ENCODE measurements around the gene TADA3.
A peak's percentile ranks its signal among the peaks of the same experiment; 100 is the strongest.

Gene TADA3

GRCh38 chr3:9749296-9749644 is 43.0 kb downstream of the TADA3 start:
- H3K36me3 Mint-ChIP-seq (ENCODE audit: low read depth), result peaks cover 90% of the 10 kb centered on the region

GRCh38 chr3:9748031-9748430 is 44.2 kb downstream of the TADA3 start:
- Mint-ChIP-seq H3K9me3 (no peaks in the 10 kb centered on the region), H3K27me3 (no peaks in the 10 kb centered on the region), H3K4me1 (ENCODE audit: low read depth) (peaks cover 33% of the 10 kb centered on the region), H3K36me3 (ENCODE audit: low read depth) (peaks cover 92% of the 10 kb centered on the region), H3K27ac (no peak overlapping the region), H3K4me3 (no peak overlapping the region)
- intact Hi-C loops (cut with micrococcal nuclease), result loop anchor here (2.0 kb wide), 1 partner anchor 13 kb away; no protein-coding TSS in a partner anchor

More at GRCh38 chr3:9749296-9749644, 43.0 kb downstream of the TADA3 start:
- no peaks in the 10 kb centered on the region for H3K9me3 Mint-ChIP-seq
- H3K27me3 Mint-ChIP-seq, result no peaks in the 10 kb centered on the region
- H3K4me1 Mint-ChIP-seq (ENCODE audit: low read depth), result peaks cover 36% of the 10 kb centered on the region
- H3K27ac Mint-ChIP-seq, result peak overlapping the region; percentile 92
- H3K4me3 Mint-ChIP-seq, result peak overlapping the region; percentile 85
- intact Hi-C loops (cut with micrococcal nuclease), result loop anchor here (2.0 kb wide), 1 partner anchor 14 kb away; no protein-coding TSS in a partner anchor

GRCh38 chr3:9747267-9747666 is 45.0 kb downstream of the TADA3 start:
- Mint-ChIP-seq H3K36me3 (ENCODE audit: low read depth) (peaks cover 92% of the 10 kb centered on the region), H3K9me3 (no peaks in the 10 kb centered on the region), H3K4me1 (ENCODE audit: low read depth) (peaks cover 33% of the 10 kb centered on the region), H3K4me3 (no peak overlapping the region), H3K27me3 (no peaks in the 10 kb centered on the region), H3K27ac (no peak overlapping the region)
- intact Hi-C loops (cut with micrococcal nuclease), result no loop called here

- no peak overlapping the region for H3K4me3 Mint-ChIP-seq
- H3K27me3 Mint-ChIP-seq, result no peaks in the 10 kb centered on the region
- no peaks in the 10 kb centered on the region for H3K9me3 Mint-ChIP-seq
- intact Hi-C loops (cut with micrococcal nuclease), result no loop called here
- H3K36me3 Mint-ChIP-seq (ENCODE audit: low read depth), result peaks cover 92% of the 10 kb centered on the region
- H3K4me1 Mint-ChIP-seq (ENCODE audit: low read depth), result peaks cover 25% of the 10 kb centered on the region
- no peak overlapping the region for H3K27ac Mint-ChIP-seq
These were observed 45.9 kb downstream of the TADA3 start for GRCh38 chr3:9746330-9746729.

- intact Hi-C loops (cut with micrococcal nuclease), result no loop called here
- H3K27me3 Mint-ChIP-seq, result no peaks in the 10 kb centered on the region
- peaks cover 19% of the 10 kb centered on the region for H3K4me1 Mint-ChIP-seq (ENCODE audit: low read depth)
- H3K27ac Mint-ChIP-seq, result no peak overlapping the region
- no peaks in the 10 kb centered on the region for H3K9me3 Mint-ChIP-seq
- H3K36me3 Mint-ChIP-seq (ENCODE audit: low read depth), result peaks cover 97% of the 10 kb centered on the region
- H3K4me3 Mint-ChIP-seq, result no peak overlapping the region
These were observed 46.8 kb downstream of the TADA3 start for GRCh38 chr3:9745521-9745920.

- Mint-ChIP-seq H3K4me1 (ENCODE audit: low read depth) (peaks cover 16% of the 10 kb centered on the region), H3K4me3 (no peak overlapping the region), H3K9me3 (no peaks in the 10 kb centered on the region), H3K27me3 (no peaks in the 10 kb centered on the region), H3K36me3 (ENCODE audit: low read depth) (peaks cover 100% of the 10 kb centered on the region), H3K27ac (no peak overlapping the region)
- intact Hi-C loops (cut with micrococcal nuclease), result no loop called here
These were observed 48.1 kb downstream of the TADA3 start for GRCh38 chr3:9744162-9744561.

GRCh38 chr3:9743548-9743947 is 48.7 kb downstream of the TADA3 start:
- H3K4me1 Mint-ChIP-seq (ENCODE audit: low read depth), result peaks cover 14% of the 10 kb centered on the region
- peaks cover 100% of the 10 kb centered on the region for H3K36me3 Mint-ChIP-seq (ENCODE audit: low read depth)
- no peak overlapping the region for H3K27ac Mint-ChIP-seq
- H3K4me3 Mint-ChIP-seq, result no peak overlapping the region
- no peaks in the 10 kb centered on the region for H3K27me3 Mint-ChIP-seq
- intact Hi-C loops (cut with micrococcal nuclease), result no loop called here
- H3K9me3 Mint-ChIP-seq, result no peaks in the 10 kb centered on the region

GRCh38 chr3:9742560-9742959 is 49.7 kb downstream of the TADA3 start:
- Mint-ChIP-seq H3K27me3 (no peaks in the 10 kb centered on the region), H3K4me1 (ENCODE audit: low read depth) (peaks cover 18% of the 10 kb centered on the region), H3K4me3 (no peak overlapping the region), H3K27ac (no peak overlapping the region), H3K36me3 (ENCODE audit: low read depth) (peaks cover 100% of the 10 kb centered on the region), H3K9me3 (no peaks in the 10 kb centered on the region)
- intact Hi-C loops (cut with micrococcal nuclease), result no loop called here

- peaks cover 99% of the 10 kb centered on the region for H3K36me3 Mint-ChIP-seq (ENCODE audit: low read depth)
- no peaks in the 10 kb centered on the region for H3K27me3 Mint-ChIP-seq
- peaks cover 45% of the 10 kb centered on the region for H3K4me1 Mint-ChIP-seq (ENCODE audit: low read depth)
- no peak overlapping the region for H3K27ac Mint-ChIP-seq
- H3K4me3 Mint-ChIP-seq, result no peak overlapping the region
- no peaks in the 10 kb centered on the region for H3K9me3 Mint-ChIP-seq
- intact Hi-C loops (cut with micrococcal nuclease), result no loop called here
These were observed 53.1 kb downstream of the TADA3 start for GRCh38 chr3:9739181-9739580.

- peak overlapping the region; percentile 64 for H3K27ac Mint-ChIP-seq
- H3K4me1 Mint-ChIP-seq (ENCODE audit: low read depth), result peaks cover 65% of the 10 kb centered on the region
- no peaks in the 10 kb centered on the region for H3K27me3 Mint-ChIP-seq
- peaks cover 97% of the 10 kb centered on the region for H3K36me3 Mint-ChIP-seq (ENCODE audit: low read depth)
- H3K4me3 Mint-ChIP-seq, result no peak overlapping the region
- intact Hi-C loops (cut with micrococcal nuclease), result no loop called here
- H3K9me3 Mint-ChIP-seq, result no peaks in the 10 kb centered on the region
These were observed 55.4 kb downstream of the TADA3 start for GRCh38 chr3:9736831-9737230.

- intact Hi-C loops (cut with micrococcal nuclease), result no loop called here
- H3K4me1 Mint-ChIP-seq (ENCODE audit: low read depth), result peaks cover 75% of the 10 kb centered on the region
- H3K9me3 Mint-ChIP-seq, result no peaks in the 10 kb centered on the region
- peak overlapping the region; percentile 90 for H3K27ac Mint-ChIP-seq
- peaks cover 70% of the 10 kb centered on the region for H3K36me3 Mint-ChIP-seq (ENCODE audit: low read depth)
- H3K27me3 Mint-ChIP-seq, result no peaks in the 10 kb centered on the region
- H3K4me3 Mint-ChIP-seq, result peak overlapping the region; percentile 89
These were observed 59.5 kb downstream of the TADA3 start for GRCh38 chr3:9732740-9733115.

- Mint-ChIP-seq H3K4me1 (ENCODE audit: low read depth) (peaks cover 80% of the 10 kb centered on the region), H3K9me3 (no peaks in the 10 kb centered on the region), H3K4me3 (peak overlapping the region; percentile 89), H3K27ac (peak overlapping the region; percentile 90), H3K27me3 (no peaks in the 10 kb centered on the region), H3K36me3 (ENCODE audit: low read depth) (peaks cover 64% of the 10 kb centered on the region)
- intact Hi-C loops (cut with micrococcal nuclease), result no loop called here
These were observed 60.1 kb downstream of the TADA3 start for GRCh38 chr3:9732080-9732739.

GRCh38 chr3:9731206-9732079 is 60.8 kb downstream of the TADA3 start, which contains the start of gene BRPF1:
Gene BRPF1 (plus strand): TSS chr3:9731735. CDS start chr3:9734141, 2,406 bp downstream.
- Mint-ChIP-seq H3K4me1 (ENCODE audit: low read depth) (peaks cover 79% of the 10 kb centered on the region), H3K9me3 (no peaks in the 10 kb centered on the region), H3K4me3 (peak within 1 kb of the TSS; percentile 89), H3K27ac (peak within 1 kb of the TSS; percentile 90), H3K27me3 (no peaks in the 10 kb centered on the region), H3K36me3 (ENCODE audit: low read depth) (peaks cover 57% of the 10 kb centered on the region)
- intact Hi-C loops (cut with micrococcal nuclease), result loop anchor here (1.0 kb wide), 2 partner anchors 15 to 61 kb away; partner anchors contain the start of gene TADA3

GRCh38 chr3:9730657-9731205 is 61.5 kb downstream of the TADA3 start:
- peak overlapping the region; percentile 90 for H3K27ac Mint-ChIP-seq
- H3K36me3 Mint-ChIP-seq (ENCODE audit: low read depth), result peaks cover 50% of the 10 kb centered on the region
- no peaks in the 10 kb centered on the region for H3K27me3 Mint-ChIP-seq
- H3K4me3 Mint-ChIP-seq, result peak overlapping the region; percentile 89
- H3K9me3 Mint-ChIP-seq, result no peaks in the 10 kb centered on the region
- intact Hi-C loops (cut with micrococcal nuclease), result loop anchor here (1.0 kb wide), 2 partner anchors 14 to 62 kb away; partner anchors contain the start of gene TADA3
- peaks cover 77% of the 10 kb centered on the region for H3K4me1 Mint-ChIP-seq (ENCODE audit: low read depth)
